Neural progenitor cell (in vitro differentiated cells): Measurements from ENCODE around the gene PPARG.

ENCODE experiments used
- CTCF ChIP-seq: fragments of 200-600 bp; sonication (generic); IDR thresholded peaks from 2 replicates; pipeline ENCODE4 v1.5.1; 2017; ENCODE audit warnings: antibody characterized with exemption, mild to moderate bottlenecking
- EZH2 ChIP-seq: fragments of 200-600 bp; sonication (generic); IDR thresholded peaks from 2 replicates; pipeline ENCODE4 v1.6.1; 2017; ENCODE audit warnings: antibody characterized with exemption, mild to moderate bottlenecking, moderate library complexity
- EZH2phosphoT487 ChIP-seq: fragments of 200-600 bp; sonication (generic); IDR thresholded peaks from 2 replicates; pipeline ENCODE4 v1.6.1; 2017; ENCODE audit warnings: antibody characterized with exemption

- no peak for TF ChIP-seq CTCF
- TF ChIP-seq EZH2phosphoT487: no peak
- no peak for TF ChIP-seq EZH2
Measured at GRCh38 chr3:12430086-12430485, 141.2 kb downstream of the PPARG start.
